GM12865 (cell line): ENCODE results near the gene MEGF11.

Experiments
- DNase-seq: peaks from one replicate; pipeline ENCODE4 v3.0.0; 2010; ENCODE audit warnings: low read depth
- H3K4me3 ChIP-seq: 2 replicates; pipeline ENCODE4 v1.5.1; 2011; ENCODE audit warnings: mild to moderate bottlenecking, low read depth, low read length, control low read depth
- CTCF ChIP-seq: IDR thresholded peaks from 2 replicates; pipeline ENCODE4 v1.5.1; 2011; ENCODE audit warnings: low read length, control low read depth, low read depth, inconsistent platforms; ENCODE audit not compliant: insufficient read depth; ENCODE audit errors: missing control alignments

The MEGF11 gene

GRCh38 chr15:66102563-66103292 is 150.8 kb downstream of the MEGF11 start:
- no peak overlapping the region for H3K4me3 ChIP-seq
- no peak for TF ChIP-seq CTCF
- DNase-seq, result no peak

GRCh38 chr15:66101715-66102395 is 151.7 kb downstream of the MEGF11 start:
- no peak for TF ChIP-seq CTCF
- DNase-seq, result no peak
- no peak overlapping the region for H3K4me3 ChIP-seq

GRCh38 chr15:66100761-66101160 is 152.8 kb downstream of the MEGF11 start:
- H3K4me3 ChIP-seq, result no peak overlapping the region
- no peak for DNase-seq
- no peak for TF ChIP-seq CTCF

- no peak overlapping the region for H3K4me3 ChIP-seq
- no peak for TF ChIP-seq CTCF
- no peak for DNase-seq
These were observed 153.4 kb downstream of the MEGF11 start for GRCh38 chr15:66099950-66100671.

GRCh38 chr15:66098022-66098363 is 155.6 kb downstream of the MEGF11 start:
- H3K4me3 ChIP-seq, result no peak overlapping the region
- TF ChIP-seq CTCF, result no peak
- DNase-seq, result no peak

GRCh38 chr15:66097151-66098021 is 156.2 kb downstream of the MEGF11 start:
- no peak overlapping the region for H3K4me3 ChIP-seq
- no peak for DNase-seq
- TF ChIP-seq CTCF, result no peak
